Measurements from ENCODE around the gene IQCK. TPM values are rescaled to one million over a fixed set of nuclear protein-coding genes. Genes with fewer than 3 reads are reported as not detected.
A peak's percentile ranks its signal among the peaks of the same experiment; 100 is the strongest.

The IQCK gene
- total RNA-seq, 6 experiments from 2014 or later, result 2.0 to 4.7 (median 3.9) TPM

- WGBS (ENCODE audit: insufficient coverage, low coverage, low lambda C conversion rate, missing lambda C conversion rate), result 63% methylated on average over 3 of the region's 4 CpGs
- ATAC-seq (peak; percentile 48 to 65 (median 52)), DNase-seq (peak in 1 of 3 donors; percentile 16)
- H3K27ac ChIP-seq, result peak overlapping the region in 1 of 3 donors; percentile 3
- H3K36me3 ChIP-seq, result peaks cover 0 to 12% (median 3%) of the 10 kb centered on the region in 4 donors
- no peak overlapping the region for H3K4me3 ChIP-seq
- intact Hi-C loops (cut with DNase I), result no loop called here
- no peaks in the 10 kb centered on the region for H3K27me3 ChIP-seq
- no peaks in the 10 kb centered on the region for H3K9me3 ChIP-seq
- H3K4me1 ChIP-seq, result no peaks in the 10 kb centered on the region
- TF ChIP-seq CTCF (IDR thresholded peaks at IDR 0.05) (no peak), POLR2A (IDR thresholded peaks at IDR 0.05) (no peak)
Observed at GRCh38 chr16:19690196-19690595, 27.9 kb upstream of the IQCK start.

- Histone ChIP-seq H3K27me3 (no peaks in the 10 kb centered on the region), H3K4me3 (no peak overlapping the region), H3K27ac (no peak overlapping the region), H3K9me3 (no peaks in the 10 kb centered on the region), H3K36me3 (peaks cover 0 to 12% (median 0%) of the 10 kb centered on the region in 4 donors), H3K4me1 (peaks cover 0 to 5% (median 2%) of the 10 kb centered on the region in 4 donors)
- intact Hi-C loops (cut with DNase I), result no loop called here
- DNase-seq (peak in 1 of 3 donors; percentile 53), ATAC-seq (peak; percentile 37 to 65 (median 40))
- WGBS (ENCODE audit: insufficient coverage, low coverage, low lambda C conversion rate, missing lambda C conversion rate), result 80% methylated on average over 5 of the region's 14 CpGs
- TF ChIP-seq CTCF (IDR thresholded peaks at IDR 0.05) (no peak), POLR2A (IDR thresholded peaks at IDR 0.05) (no peak)
Observed at GRCh38 chr16:19691161-19691711, 26.8 kb upstream of the IQCK start.

- ATAC-seq (no peak), DNase-seq (no peak)
- 89% methylated on average over 6 of the region's 8 CpGs for WGBS (ENCODE audit: insufficient coverage, low coverage, low lambda C conversion rate, missing lambda C conversion rate)
- Histone ChIP-seq H3K27me3 (no peaks in the 10 kb centered on the region), H3K4me1 (peaks cover 0 to 32% (median 11%) of the 10 kb centered on the region in 4 donors), H3K36me3 (peaks cover 0 to 8% (median 0%) of the 10 kb centered on the region in 4 donors), H3K4me3 (no peak overlapping the region), H3K9me3 (no peaks in the 10 kb centered on the region), H3K27ac (no peak overlapping the region)
- TF ChIP-seq POLR2A (IDR thresholded peaks at IDR 0.05), result no peak
- TF ChIP-seq CTCF (IDR thresholded peaks at IDR 0.05), result no peak
- intact Hi-C loops (cut with DNase I), result no loop called here
Observed at GRCh38 chr16:19694989-19695388, 23.1 kb upstream of the IQCK start.

GRCh38 chr16:19696328-19696727, 21.7 kb upstream of the IQCK start:
- Histone ChIP-seq H3K27me3 (no peaks in the 10 kb centered on the region), H3K4me1 (peaks cover 0 to 41% (median 14%) of the 10 kb centered on the region in 4 donors), H3K36me3 (peaks cover 0 to 8% (median 0%) of the 10 kb centered on the region in 4 donors), H3K27ac (peak overlapping the region; percentile 7 to 37 (median 11)), H3K9me3 (no peaks in the 10 kb centered on the region), H3K4me3 (no peak overlapping the region)
- DNase-seq (peak; percentile 60 to 74 (median 66)), ATAC-seq (peak; percentile 14 to 46 (median 34))
- WGBS (ENCODE audit: insufficient coverage, low coverage, low lambda C conversion rate, missing lambda C conversion rate), result 19% methylated on average over 8 of the region's 10 CpGs
- no peak for TF ChIP-seq POLR2A (IDR thresholded peaks at IDR 0.05)
- intact Hi-C loops (cut with DNase I), result no loop called here

GRCh38 chr16:19696961-19697360, 21.1 kb upstream of the IQCK start:
- intact Hi-C loops (cut with DNase I), result no loop called here
- no peaks in the 10 kb centered on the region for H3K9me3 ChIP-seq
- peaks cover 0 to 41% (median 14%) of the 10 kb centered on the region in 4 donors for H3K4me1 ChIP-seq
- 89% methylated on average over 5 of the region's 15 CpGs for WGBS (ENCODE audit: insufficient coverage, low coverage, low lambda C conversion rate, missing lambda C conversion rate)
- peaks cover 0 to 8% (median 0%) of the 10 kb centered on the region in 4 donors for H3K36me3 ChIP-seq
- TF ChIP-seq CTCF (IDR thresholded peaks at IDR 0.05) (no peak), POLR2A (IDR thresholded peaks at IDR 0.05) (no peak)
- H3K27me3 ChIP-seq, result no peaks in the 10 kb centered on the region
- H3K27ac ChIP-seq, result peak overlapping the region in 1 of 3 donors; percentile 11
- DNase-seq (peak in 1 of 3 donors; percentile 48), ATAC-seq (no peak)
- H3K4me3 ChIP-seq, result no peak overlapping the region

All from right lobe of liver (tissue), 6 donors.